ENCODE measurements around the gene ZBTB25.

ZBTB25 gene

DNA sequence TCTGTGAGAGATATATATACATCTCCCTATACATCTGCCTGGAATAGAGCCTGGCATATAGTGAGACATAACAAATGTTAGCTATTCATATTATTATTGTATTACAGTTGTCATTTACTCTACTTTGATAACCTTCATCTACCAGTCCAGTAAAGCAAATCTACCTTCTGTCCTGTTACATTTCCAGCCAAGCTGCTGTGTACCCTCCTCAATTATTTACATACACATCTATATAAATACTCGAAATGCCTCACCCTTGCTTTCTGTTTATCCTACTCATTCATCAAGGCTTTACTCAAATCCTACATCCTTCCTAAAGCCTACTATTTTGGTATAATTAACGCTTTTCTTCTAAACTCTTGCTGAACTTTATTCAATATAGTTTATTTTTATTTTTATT lies 9.6 kb upstream of the ZBTB25 start:
- no peak for DNase-seq

GRCh38 chr14:64510825-64511671 lies 7.4 kb upstream of the ZBTB25 start:
- peak; percentile 86 for DNase-seq

GRCh38 chr14:64509036-64509435 lies 5.4 kb upstream of the ZBTB25 start:
- DNase-seq: no peak

DNA sequence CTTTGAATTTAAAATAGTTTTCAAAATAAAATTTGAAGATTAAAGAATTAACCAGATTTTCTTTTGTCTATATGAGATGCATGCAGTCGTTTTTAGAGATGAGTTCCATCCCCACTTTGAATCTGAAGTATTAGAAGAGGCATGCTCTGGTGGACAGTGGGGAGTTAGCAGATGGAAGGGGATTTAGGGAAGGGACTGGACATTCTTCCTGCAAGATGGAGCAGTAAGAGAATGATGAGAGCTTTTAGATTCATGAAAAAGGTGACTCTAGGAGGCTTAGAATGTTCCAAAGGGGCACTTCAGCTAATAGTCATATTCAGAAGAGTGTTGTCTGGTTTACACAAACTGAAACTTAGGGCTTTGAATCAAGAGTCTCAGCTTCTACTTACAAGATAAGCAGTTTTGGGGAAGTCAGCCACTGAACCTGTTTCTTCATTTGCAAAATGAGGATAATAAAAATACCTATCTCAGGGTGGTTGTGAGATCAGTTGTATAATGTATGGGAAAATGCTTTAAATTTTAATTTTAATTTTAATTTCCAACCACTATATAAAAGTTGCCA lies 4.7 kb upstream of the ZBTB25 start:
- DNase-seq: no peak

GRCh38 chr14:64507376-64508156 lies 3.9 kb upstream of the ZBTB25 start:
- DNase-seq: peak; percentile 80

DNA sequence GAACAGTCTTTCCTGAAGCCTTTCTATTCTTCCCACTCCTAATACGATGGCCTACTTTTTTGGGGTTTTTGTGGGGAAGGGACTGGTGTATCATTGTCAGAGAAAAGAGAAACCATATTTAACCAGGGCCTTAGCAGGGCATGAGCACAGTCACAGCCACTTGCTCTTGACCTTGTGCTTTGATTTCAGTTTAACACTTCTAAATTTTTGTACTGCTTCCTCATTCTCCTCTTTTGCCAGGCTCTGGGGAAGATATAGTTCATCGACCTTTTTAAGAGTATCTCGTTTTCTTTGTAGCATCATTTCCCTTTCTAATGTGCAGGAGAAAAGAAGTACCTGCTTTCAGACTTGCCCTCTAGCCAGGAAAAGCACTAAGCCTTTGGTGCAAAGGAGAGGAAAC lies 3.1 kb upstream of the ZBTB25 start:
- no peak for DNase-seq

DNA sequence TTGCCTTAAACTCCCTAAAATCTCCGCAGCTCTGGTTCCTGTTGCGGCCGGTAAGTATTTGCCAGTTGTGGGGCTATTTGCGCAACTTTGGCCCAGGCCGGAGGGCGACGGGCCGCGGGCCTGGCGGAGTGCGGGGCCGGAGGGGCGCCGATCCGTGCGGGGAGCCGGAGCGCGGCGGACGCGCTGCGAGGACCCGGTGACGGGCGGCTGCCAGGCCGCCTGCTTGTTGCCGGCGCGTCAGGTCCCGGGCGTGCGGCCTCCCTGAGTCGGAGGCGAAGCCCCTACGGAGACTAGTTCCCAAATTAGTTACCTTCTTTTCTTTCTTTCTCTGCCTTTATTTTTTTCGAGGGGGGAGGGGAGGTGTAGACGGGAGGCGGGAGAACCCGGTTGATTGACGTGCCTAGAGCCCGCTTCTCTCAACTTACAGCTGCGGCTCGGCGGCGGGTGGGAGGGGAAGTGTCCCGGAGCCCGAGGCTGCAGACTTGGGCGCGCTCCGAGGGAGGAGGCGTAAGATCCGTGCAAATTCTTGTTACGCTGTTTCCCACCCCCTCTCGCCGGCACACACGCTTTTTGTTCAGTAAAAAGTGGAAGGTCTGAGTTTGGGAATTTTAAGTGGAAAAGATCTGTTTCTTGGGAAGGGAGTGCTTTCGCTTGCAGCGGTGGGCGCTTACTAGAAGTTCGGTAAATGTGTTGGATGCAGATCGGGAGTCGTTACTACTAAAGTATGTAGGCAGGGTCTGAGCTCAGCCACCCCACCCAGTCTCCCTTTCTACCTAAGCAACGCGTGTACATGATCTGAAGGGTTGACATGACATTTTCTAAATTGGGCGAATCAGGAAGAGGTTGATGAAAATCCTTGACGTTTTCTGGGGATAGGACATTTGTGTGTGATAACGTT lies 1.5 kb upstream of the ZBTB25 start:
- DNase-seq: peak; percentile 94

DNA sequence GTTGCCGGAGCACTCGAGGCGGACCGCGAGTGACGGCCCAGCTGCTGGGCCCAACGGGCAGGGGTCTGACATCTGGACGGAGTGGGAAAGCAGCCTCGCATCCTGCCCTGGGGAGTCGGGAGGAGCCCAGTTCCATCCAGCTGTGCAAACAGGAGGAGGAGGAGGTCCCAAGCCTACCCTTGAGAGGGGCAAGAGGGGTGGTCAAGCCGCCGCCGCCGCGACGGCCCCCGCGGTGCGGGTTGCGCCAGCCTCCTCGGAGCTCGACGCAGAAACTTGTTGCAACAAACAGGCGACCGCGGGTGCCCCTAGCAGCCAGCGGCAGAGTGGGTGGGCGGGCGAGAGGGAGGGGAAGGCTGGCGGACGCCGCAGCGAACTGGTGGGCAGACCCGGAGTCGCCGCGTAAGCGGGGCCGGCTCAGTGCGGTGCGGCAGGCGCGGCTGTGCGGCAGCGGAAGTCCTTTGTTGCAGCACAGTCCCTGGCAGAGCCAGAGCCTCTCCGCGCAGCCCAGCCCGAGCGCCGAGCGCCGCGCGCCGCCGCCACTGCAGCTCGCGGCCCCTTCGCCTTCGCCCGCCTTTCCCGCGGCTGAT lies 765 bp upstream of the ZBTB25 start, which contains the start of gene ZBTB1:
Gene ZBTB1, plus strand, starts transcription at position 461 of the 587 bp plus-strand sequence. CDS start 16,735 bp downstream, outside the sequence.
- DNase-seq: peak; percentile 95

- DNase-seq: peak; percentile 72
These were observed 678 bp downstream of the ZBTB25 start for GRCh38 chr14:64502887-64503433.

GRCh38 chr14:64502456-64502855 lies 1.2 kb downstream of the ZBTB25 start:
- peak; percentile 69 for DNase-seq

- peak; percentile 66 for DNase-seq
These were observed 2.0 kb downstream of the ZBTB25 start for GRCh38 chr14:64501411-64502171.

DNA sequence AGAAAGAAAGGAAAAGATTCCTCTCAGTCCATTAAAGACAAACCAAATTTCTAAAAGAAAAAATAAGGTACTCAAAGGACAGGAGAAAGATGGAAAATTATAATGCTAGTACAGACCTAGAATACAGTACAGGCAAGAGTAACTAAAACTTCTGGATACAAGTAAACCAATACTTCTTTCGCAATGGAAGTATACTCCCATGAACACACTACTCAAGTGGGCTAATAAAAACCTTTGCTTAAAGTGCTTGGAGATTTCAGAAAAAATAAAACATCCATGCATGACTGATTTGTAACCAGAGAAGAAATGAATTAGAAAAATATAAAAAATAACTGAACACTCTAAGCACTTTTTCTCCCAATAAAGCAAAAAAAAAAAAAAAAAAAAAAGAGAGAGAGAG lies 3.5 kb downstream of the ZBTB25 start:
- DNase-seq: no peak

DNA sequence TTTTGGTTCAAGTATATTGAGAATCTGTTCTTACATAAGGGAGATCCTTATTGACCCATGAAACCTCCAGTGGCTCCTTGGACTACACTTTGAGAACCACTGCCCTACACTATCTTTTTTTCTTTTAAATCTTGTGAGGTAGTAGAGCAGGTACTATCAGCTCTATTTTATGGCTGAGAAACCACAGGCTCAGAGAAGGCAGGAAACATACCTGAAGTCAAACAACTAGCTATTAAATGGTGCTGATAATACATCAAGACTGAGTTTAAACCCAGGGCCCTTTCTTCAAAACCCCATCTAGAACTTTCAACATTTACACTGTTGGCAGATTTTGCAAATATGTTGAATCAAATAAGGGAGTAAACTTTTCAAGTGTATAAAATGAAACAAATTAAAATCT lies 6.9 kb downstream of the ZBTB25 start:
- no peak for DNase-seq

GRCh38 chr14:64495252-64495651 lies 8.4 kb downstream of the ZBTB25 start:
- no peak for DNase-seq

- DNase-seq: no peak
These were observed 10.2 kb downstream of the ZBTB25 start for GRCh38 chr14:64493455-64493854.

- DNase-seq: no peak
These were observed 12.0 kb downstream of the ZBTB25 start for GRCh38 chr14:64491637-64492036.

DNA sequence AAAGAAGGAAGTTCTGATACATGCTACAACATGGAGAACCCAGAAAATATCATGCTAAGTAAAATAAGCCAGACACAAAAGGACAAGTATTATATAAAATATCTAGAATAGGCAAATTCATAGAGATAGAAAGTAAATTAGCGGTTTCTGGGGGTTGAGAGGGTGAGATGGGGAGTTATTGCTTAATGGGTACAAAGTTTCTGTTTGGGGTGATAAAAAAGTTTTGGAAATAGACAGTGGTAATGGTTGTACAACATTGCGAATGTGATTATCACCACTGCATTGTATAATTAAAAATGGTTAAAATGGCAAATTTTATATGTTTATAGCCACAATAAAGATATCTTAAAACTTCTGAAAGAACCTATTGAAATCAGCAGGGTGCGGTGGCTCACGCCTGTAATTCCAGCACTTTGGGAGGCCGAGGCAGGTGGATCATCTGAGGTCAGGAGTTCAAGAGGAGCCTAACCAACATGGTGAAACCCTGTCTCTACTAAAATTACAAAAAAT lies 15.0 kb downstream of the ZBTB25 start:
- no peak for DNase-seq

GRCh38 chr14:64478634-64479250 lies 24.9 kb downstream of the ZBTB25 start:
- DNase-seq: no peak

DNA sequence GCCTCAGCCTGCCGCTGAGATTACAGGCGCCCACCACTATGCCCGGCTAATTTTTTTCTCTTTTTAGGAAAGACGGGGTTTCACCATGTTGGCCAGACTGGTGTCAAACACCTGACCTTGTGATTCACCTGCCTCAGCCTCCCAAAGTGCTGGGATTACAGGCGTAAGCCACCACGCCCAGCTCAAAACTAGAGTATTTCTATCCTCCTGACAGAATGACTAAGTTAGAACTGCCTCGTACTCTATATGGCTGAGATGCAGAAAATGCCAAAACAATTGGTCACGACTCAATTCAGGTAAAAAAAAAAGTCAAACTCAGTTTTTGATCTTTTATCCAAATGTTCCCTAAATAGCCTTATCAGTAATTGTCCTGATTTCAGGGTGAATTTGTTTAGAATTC lies 27.2 kb downstream of the ZBTB25 start:
- DNase-seq: no peak

DNA sequence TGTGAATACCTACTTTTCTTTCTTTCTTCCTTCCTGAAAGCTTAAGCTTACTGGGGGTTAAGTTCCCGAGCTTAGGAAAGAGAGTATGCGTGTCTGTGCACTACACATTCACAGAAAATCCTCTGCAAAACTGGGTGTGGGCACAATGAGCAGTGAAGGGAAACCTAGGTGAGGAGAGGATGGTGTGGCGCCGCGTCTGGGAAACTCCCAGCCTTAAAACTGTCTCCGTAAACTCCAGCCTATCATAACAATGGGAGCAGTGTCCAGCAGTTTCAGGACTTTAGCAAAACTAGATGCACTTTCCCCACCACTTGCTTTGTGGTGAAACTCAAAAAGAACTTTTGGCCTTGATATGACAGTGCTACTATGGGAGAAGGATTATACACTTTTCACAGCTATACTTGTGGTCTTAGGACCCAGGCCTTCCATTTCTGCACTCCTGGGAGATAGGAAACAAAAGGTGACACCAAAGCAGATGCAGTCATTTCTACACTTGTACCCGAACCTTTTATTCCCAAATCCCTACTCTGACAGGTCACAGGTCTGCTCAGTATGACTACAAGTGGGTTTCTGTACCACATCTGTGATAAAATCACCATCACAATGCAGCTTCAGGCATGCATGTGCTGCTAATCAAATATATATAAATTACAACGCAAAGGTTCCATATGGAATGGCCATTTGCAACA lies 27.9 kb downstream of the ZBTB25 start:
- DNase-seq: no peak
